Fibroblast of mammary gland (primary cell): ENCODE results near the gene SLCO1B3.

Experiments used
- DNase-seq: peaks from one replicate; pipeline ENCODE4 v3.0.0-alpha.2; 2010; ENCODE audit warnings: low read depth
- H3K4me3 ChIP-seq: 2 replicates; pipeline ENCODE4 v1.5.1; 2011; ENCODE audit warnings: low read depth, mild to moderate bottlenecking, low read length, moderate library complexity; ENCODE audit not compliant: control insufficient read depth
- TF ChIP-seq, protein P1 (sequence below): conservative IDR thresholded peaks from 2 replicates; pipeline ENCODE4 v1.5.1; 2011; ENCODE audit warnings: low read depth, low read length, inconsistent platforms; ENCODE audit not compliant: control insufficient read depth, insufficient read depth

SLCO1B3 gene

DNA sequence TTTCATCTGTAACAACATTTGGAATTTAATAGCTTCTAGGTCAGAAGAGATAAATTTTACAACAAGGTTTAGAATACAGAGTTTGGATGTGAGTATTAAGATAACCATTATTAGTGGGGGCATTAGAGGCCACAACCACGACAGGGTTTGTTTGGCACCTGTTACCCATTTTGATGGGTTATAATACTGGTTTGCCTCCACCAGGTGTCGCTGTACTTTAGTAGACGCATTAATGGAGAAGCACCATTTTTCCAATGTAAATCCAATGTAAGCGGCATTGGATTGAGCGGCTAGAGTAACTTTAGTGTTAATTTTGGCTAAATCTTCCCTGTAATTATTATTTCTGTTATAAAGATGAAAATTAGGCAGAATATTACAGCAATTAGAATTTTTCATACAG, 136.2 kb downstream of the SLCO1B3 start:
- TF ChIP-seq, protein P1, sequence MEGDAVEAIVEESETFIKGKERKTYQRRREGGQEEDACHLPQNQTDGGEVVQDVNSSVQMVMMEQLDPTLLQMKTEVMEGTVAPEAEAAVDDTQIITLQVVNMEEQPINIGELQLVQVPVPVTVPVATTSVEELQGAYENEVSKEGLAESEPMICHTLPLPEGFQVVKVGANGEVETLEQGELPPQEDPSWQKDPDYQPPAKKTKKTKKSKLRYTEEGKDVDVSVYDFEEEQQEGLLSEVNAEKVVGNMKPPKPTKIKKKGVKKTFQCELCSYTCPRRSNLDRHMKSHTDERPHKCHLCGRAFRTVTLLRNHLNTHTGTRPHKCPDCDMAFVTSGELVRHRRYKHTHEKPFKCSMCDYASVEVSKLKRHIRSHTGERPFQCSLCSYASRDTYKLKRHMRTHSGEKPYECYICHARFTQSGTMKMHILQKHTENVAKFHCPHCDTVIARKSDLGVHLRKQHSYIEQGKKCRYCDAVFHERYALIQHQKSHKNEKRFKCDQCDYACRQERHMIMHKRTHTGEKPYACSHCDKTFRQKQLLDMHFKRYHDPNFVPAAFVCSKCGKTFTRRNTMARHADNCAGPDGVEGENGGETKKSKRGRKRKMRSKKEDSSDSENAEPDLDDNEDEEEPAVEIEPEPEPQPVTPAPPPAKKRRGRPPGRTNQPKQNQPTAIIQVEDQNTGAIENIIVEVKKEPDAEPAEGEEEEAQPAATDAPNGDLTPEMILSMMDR: peak; percentile 44
- peak; percentile 16 for DNase-seq
- no peak overlapping the region for H3K4me3 ChIP-seq

DNA sequence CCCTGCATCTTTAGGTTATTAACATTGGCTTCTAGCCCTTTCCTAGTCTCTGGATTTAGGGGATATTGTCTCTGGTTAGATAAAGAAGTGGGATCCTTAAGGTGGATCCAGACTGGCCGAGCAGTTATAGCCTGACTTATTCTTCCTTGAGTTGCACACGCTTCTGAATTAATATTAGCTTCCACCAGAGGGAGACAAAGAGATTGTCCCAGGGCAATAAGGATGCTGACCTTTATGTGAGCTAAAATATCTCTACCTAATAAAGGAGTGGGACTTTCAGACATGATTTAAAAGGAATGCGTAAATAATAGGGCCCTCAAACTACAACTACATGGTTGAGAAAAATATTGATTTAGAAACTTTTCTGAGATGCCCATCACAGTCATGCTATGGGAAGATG, 139.7 kb downstream of the SLCO1B3 start:
- no peak overlapping the region for H3K4me3 ChIP-seq
- TF ChIP-seq, protein P1: peak; percentile 28
- DNase-seq: peak; percentile 10

DNA sequence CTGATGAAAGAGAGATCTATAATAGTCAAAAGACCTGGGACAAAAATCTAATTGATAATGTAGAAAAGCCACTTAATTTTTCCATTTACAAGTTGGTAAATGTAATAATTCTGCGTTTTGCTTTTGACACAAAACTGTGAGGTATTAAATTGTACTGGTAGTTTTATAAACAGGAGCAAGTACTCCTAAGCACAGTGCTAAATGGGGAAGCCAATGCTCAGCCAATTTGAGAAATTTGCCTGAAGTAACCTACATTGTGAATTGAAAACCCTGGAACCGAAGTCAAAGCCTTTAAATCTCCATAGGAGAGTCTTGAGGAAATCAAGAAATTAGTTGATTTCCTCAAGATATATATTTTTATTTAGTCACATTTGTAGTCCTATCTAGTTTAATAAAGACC, 152.8 kb downstream of the SLCO1B3 start:
- DNase-seq: no peak
- TF ChIP-seq, protein P1: no peak
- no peak overlapping the region for H3K4me3 ChIP-seq

DNA sequence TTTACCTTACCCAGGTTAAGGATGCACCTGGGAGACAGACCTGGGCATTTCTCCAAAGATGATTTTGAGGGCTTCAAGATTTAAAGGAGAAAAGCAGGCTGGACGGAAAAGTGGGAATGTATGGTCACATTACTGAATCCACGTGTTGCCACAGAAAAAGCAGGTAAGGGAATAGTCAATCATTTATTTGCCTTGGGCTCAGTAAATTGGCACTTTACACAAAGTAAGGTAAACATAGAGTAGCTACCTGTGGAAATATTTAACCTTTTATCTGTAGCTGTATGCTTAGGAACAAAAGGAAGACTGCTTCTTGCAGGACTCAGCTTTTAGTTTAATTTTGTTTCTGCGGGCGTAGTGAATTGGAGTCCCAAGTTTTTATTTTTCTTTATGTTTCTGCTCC, 153.3 kb downstream of the SLCO1B3 start:
- no peak for DNase-seq
- no peak overlapping the region for H3K4me3 ChIP-seq
- TF ChIP-seq, protein P1: no peak
